Measurements from ENCODE around the gene FRMD1. TPM values are rescaled to one million over a fixed set of nuclear protein-coding genes. Genes with fewer than 3 reads are reported as not detected.

Gene FRMD1
- total and polyA plus RNA-seq, 2 donors (not counting 3 experiments of a cell fraction or from before 2014, with no cell fraction given), result not detected

DNA sequence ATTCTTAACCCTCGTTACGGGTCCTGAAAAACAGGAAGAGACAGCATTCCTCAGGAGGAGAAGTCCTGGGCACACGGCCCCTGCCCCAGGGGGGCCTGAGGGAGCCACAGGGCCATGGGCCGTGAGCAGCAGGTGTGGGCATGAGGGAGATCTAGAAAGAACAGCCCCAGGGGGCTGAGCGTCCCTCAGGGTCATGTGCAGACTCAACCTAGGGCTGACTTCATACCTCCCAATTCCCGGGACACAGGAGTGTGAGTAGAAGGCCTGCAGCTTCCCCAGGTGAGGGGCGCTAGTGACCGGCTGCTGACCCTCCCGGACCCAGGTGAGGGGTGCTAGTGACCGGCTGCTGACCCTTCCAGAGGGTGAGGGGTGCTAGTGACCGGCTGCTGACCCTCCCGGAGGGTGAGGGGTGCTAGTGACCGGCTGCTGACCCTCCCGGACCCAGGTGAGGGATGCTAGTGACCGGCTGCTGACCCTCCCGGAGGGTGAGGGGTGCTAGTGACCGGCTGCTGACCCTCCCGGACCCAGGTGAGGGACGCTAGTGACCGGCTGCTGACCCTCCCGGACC is 35.1 kb downstream of the FRMD1 start:
- H3K9me1 ChIP-seq (replicated peaks; ENCODE audit: control insufficient read depth, extremely low read depth, insufficient read depth, low read length), result no peaks in the 10 kb centered on the region
- no peaks in the 10 kb centered on the region for H3K36me3 ChIP-seq (ENCODE audit: control insufficient read depth in 2 of 2, extremely low read depth in 1 of 2, insufficient read depth in 2 of 2, low read length in 2 of 2)
- FAIRE-seq (no peak), DNase-seq (ENCODE audit: low read depth, low spot score) (no peak)
- H3K4me1 ChIP-seq (ENCODE audit: control insufficient read depth, extremely low read depth, insufficient read depth, low read length), result no peaks in the 10 kb centered on the region
- dilution Hi-C loops (cut with MboI; ENCODE audit: extremely low pct_ligation_motif_present, low sequenced_read_pairs), result no loop called here
- intact Hi-C loops (cut with micrococcal nuclease), result no loop called here
- H4K20me1 ChIP-seq (replicated peaks; ENCODE audit: control insufficient read depth, extremely low read depth, insufficient read depth, low read length), result no peaks in the 10 kb centered on the region
- H3K27me3 ChIP-seq (ENCODE audit: control insufficient read depth in 2 of 2, insufficient read depth in 2 of 2, low read length in 2 of 2), result no peaks in the 10 kb centered on the region
- no peak overlapping the region for H3K4me2 ChIP-seq (ENCODE audit: insufficient read depth, low read length)
- peaks cover 2% of the 10 kb centered on the region for H3K9me3 ChIP-seq (replicated peaks; ENCODE audit: control insufficient read depth, insufficient read depth, low read length)
- H3K4me3 ChIP-seq (replicated peaks in 1 of 3; ENCODE audit: insufficient read depth in 1 of 3, low read depth in 1 of 3, low read length in 3 of 3), result no peak overlapping the region
- no peak for TF ChIP-seq EZH2 (IDR thresholded peaks at IDR 0.05; ENCODE audit: borderline replicate concordance, low read depth, low read length, severe bottlenecking)
- no peak overlapping the region for H3K9ac ChIP-seq (replicated peaks; ENCODE audit: extremely low read depth, insufficient read depth, low read length)
- BruUV-seq (replicated peaks), result no TSS peak
- H3K27ac ChIP-seq (ENCODE audit: insufficient read depth, low read depth, low read length), result no peak overlapping the region
- CTCF ChIA-PET, result no interaction called here
- no peak overlapping the region for H2AFZ ChIP-seq (ENCODE audit: low read depth, low read length)
- H3K79me2 ChIP-seq (ENCODE audit: control insufficient read depth, insufficient read depth, low read length), result no peaks in the 10 kb centered on the region
- POLR2A ChIA-PET, result no interaction called here

DNA sequence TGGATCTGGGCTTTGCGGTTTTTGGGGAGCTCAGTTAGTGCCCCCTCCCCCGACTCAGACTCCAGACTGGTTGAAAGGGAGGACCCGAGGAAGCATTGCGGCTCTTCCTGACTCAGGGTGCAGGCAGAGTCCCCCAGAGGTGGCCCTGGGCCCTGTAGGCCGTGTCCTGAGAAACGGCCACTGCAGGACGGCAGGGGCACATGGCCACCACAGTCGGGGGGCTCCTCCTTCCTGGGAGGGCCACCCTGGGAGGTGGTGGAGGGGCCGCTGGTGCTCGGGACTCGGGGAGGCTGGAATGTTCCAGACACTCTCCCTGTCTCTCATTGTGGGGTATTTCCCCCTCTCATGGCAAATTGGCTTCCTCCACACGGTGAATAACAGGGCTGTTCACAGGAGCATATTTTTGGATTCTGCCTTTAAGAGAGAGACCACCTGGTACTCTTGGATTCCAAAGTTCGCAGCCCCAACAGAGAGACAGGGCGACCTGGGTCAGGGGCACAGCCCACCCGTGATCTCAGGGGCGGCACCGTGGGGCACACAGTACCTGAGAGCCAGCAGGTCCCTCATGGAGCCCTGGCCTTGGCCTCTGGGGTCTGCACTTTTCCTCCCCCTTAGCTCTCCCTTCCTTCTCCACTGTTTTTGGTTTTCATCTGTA is 35.7 kb downstream of the FRMD1 start:
- intact Hi-C loops (cut with micrococcal nuclease), result no loop called here
- Histone ChIP-seq H3K9ac (replicated peaks; ENCODE audit: extremely low read depth, insufficient read depth, low read length) (no peak overlapping the region), H4K20me1 (replicated peaks; ENCODE audit: control insufficient read depth, extremely low read depth, insufficient read depth, low read length) (no peaks in the 10 kb centered on the region), H3K27ac (ENCODE audit: insufficient read depth, low read depth, low read length) (no peak overlapping the region), H3K79me2 (ENCODE audit: control insufficient read depth, insufficient read depth, low read length) (no peaks in the 10 kb centered on the region), H3K9me3 (replicated peaks; ENCODE audit: control insufficient read depth, insufficient read depth, low read length) (peaks cover 2% of the 10 kb centered on the region), H3K9me1 (replicated peaks; ENCODE audit: control insufficient read depth, extremely low read depth, insufficient read depth, low read length) (no peaks in the 10 kb centered on the region), H2AFZ (ENCODE audit: low read depth, low read length) (no peak overlapping the region), H3K36me3 (ENCODE audit: control insufficient read depth in 2 of 2, extremely low read depth in 1 of 2, insufficient read depth in 2 of 2, low read length in 2 of 2) (no peaks in the 10 kb centered on the region), H3K4me3 (replicated peaks in 1 of 3; ENCODE audit: insufficient read depth in 1 of 3, low read depth in 1 of 3, low read length in 3 of 3) (no peak overlapping the region), H3K4me2 (ENCODE audit: insufficient read depth, low read length) (no peak overlapping the region), H3K27me3 (ENCODE audit: control insufficient read depth in 2 of 2, insufficient read depth in 2 of 2, low read length in 2 of 2) (no peaks in the 10 kb centered on the region), H3K4me1 (ENCODE audit: control insufficient read depth, extremely low read depth, insufficient read depth, low read length) (no peaks in the 10 kb centered on the region)
- POLR2A ChIA-PET, result no interaction called here
- FAIRE-seq (no peak), DNase-seq (ENCODE audit: low read depth, low spot score) (no peak)
- CTCF ChIA-PET, result no interaction called here
- BruUV-seq (replicated peaks), result no TSS peak
- dilution Hi-C loops (cut with MboI; ENCODE audit: extremely low pct_ligation_motif_present, low sequenced_read_pairs), result no loop called here
- TF ChIP-seq POLR2AphosphoS5 (IDR thresholded peaks at IDR 0.05; ENCODE audit: insufficient read depth, low read depth, low read length), result no peak
